Measurements from ENCODE around the gene FAM53B.

The FAM53B gene

GRCh38 chr10:124655191-124656112, 88.7 kb downstream of the FAM53B start:
- TF ChIP-seq CTCF (IDR thresholded peaks at IDR 0.05) = no peak
- Histone ChIP-seq H3K4me3 (no peak overlapping the region), H3K27ac (peak overlapping the region in 1 of 2 donors; percentile 75)
- DNase-seq (ENCODE audit: low spot score) = no peak

- Histone ChIP-seq H3K4me3 (no peak overlapping the region), H3K27ac (peak overlapping the region in 1 of 2 donors; percentile 75)
- no peak for TF ChIP-seq CTCF (IDR thresholded peaks at IDR 0.05)
- no peak for DNase-seq (ENCODE audit: low spot score)
These were observed 89.5 kb downstream of the FAM53B start for GRCh38 chr10:124654686-124655085.

- DNase-seq (ENCODE audit: low spot score) = no peak
- Histone ChIP-seq H3K4me3 (no peak overlapping the region), H3K27ac (peak overlapping the region in 1 of 2 donors; percentile 75)
- TF ChIP-seq CTCF (IDR thresholded peaks at IDR 0.05) = no peak
These were observed 90.1 kb downstream of the FAM53B start for GRCh38 chr10:124653811-124654651.

GRCh38 chr10:124653311-124653710, 90.9 kb downstream of the FAM53B start:
- TF ChIP-seq CTCF (IDR thresholded peaks at IDR 0.05) = no peak
- peak overlapping the region in 1 of 2 donors; percentile 43 for H3K27ac ChIP-seq
- no peak for DNase-seq (ENCODE audit: low spot score)
- no peak overlapping the region for H3K4me3 ChIP-seq

GRCh38 chr10:124652701-124653100, 91.5 kb downstream of the FAM53B start:
- TF ChIP-seq CTCF (IDR thresholded peaks at IDR 0.05) = no peak
- no peak for DNase-seq (ENCODE audit: low spot score)
- H3K27ac ChIP-seq = peak overlapping the region in 1 of 2 donors; percentile 43
- no peak overlapping the region for H3K4me3 ChIP-seq

GRCh38 chr10:124652200-124652599, 92.0 kb downstream of the FAM53B start:
- no peak for TF ChIP-seq CTCF (IDR thresholded peaks at IDR 0.05)
- no peak for DNase-seq (ENCODE audit: low spot score)
- Histone ChIP-seq H3K27ac (no peak overlapping the region), H3K4me3 (no peak overlapping the region)
